Measurements from ENCODE around the gene BICC1. TPM values are rescaled to one million over a fixed set of nuclear protein-coding genes. Genes with fewer than 3 reads are reported as not detected.

The BICC1 gene
- total RNA-seq, 1 donor from 2014 or later = 58.0 TPM

DNA sequence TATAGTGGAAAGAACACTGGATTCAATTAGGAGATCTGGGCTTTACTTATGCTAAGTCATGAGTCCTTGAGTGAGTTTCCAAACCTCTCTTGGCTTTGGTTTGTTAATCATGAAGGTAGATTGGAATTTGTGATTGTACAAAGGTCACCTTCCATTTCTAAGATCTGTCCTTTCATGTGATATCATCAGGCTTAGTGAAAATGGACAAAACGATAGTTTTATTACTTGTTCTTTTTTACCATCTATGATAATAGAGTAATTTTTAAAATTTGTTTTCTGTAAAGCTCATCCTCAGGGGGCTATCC lies 309.0 kb downstream of the BICC1 start:
- TF ChIP-seq, protein P1, sequence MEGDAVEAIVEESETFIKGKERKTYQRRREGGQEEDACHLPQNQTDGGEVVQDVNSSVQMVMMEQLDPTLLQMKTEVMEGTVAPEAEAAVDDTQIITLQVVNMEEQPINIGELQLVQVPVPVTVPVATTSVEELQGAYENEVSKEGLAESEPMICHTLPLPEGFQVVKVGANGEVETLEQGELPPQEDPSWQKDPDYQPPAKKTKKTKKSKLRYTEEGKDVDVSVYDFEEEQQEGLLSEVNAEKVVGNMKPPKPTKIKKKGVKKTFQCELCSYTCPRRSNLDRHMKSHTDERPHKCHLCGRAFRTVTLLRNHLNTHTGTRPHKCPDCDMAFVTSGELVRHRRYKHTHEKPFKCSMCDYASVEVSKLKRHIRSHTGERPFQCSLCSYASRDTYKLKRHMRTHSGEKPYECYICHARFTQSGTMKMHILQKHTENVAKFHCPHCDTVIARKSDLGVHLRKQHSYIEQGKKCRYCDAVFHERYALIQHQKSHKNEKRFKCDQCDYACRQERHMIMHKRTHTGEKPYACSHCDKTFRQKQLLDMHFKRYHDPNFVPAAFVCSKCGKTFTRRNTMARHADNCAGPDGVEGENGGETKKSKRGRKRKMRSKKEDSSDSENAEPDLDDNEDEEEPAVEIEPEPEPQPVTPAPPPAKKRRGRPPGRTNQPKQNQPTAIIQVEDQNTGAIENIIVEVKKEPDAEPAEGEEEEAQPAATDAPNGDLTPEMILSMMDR (IDR thresholded peaks at IDR 0.05; ENCODE audit: insufficient read depth, low read length, poor library complexity, severe bottlenecking) = no peak
- no peaks in the 10 kb centered on the region for H3K36me3 ChIP-seq (ENCODE audit: control insufficient read depth, insufficient read depth, low read length)
- no peak overlapping the region for H3K4me3 ChIP-seq (ENCODE audit: low read depth, low read length)
- H3K27me3 ChIP-seq (ENCODE audit: control insufficient read depth, insufficient read depth, low read length) = no peaks in the 10 kb centered on the region
- no peak for DNase-seq (ENCODE audit: low read depth)

DNA sequence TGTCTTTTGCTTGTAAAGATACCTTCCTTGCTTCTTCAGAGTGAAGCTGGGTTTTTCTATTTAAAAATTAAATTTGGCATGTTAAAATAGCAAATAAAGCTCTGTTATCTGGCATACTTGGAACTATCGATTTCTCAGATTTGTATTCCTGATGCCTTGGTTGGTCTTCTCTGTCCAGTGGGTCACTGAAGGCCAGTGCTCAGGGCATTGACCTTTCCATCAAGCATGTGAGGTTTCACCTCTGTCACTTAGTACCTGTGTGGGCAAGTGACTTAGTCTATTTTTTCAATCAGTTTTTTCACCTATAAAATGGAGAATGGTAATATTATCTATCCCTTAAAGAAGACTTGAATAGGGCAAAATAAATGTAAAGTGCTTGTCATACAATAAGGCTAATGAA lies 311.3 kb downstream of the BICC1 start:
- no peaks in the 10 kb centered on the region for H3K27me3 ChIP-seq (ENCODE audit: control insufficient read depth, insufficient read depth, low read length)
- TF ChIP-seq, protein P1 (IDR thresholded peaks at IDR 0.05; ENCODE audit: insufficient read depth, low read length, poor library complexity, severe bottlenecking) = no peak
- H3K4me3 ChIP-seq (ENCODE audit: low read depth, low read length) = no peak overlapping the region
- H3K36me3 ChIP-seq (ENCODE audit: control insufficient read depth, insufficient read depth, low read length) = no peaks in the 10 kb centered on the region
- no peak for DNase-seq (ENCODE audit: low read depth)

DNA sequence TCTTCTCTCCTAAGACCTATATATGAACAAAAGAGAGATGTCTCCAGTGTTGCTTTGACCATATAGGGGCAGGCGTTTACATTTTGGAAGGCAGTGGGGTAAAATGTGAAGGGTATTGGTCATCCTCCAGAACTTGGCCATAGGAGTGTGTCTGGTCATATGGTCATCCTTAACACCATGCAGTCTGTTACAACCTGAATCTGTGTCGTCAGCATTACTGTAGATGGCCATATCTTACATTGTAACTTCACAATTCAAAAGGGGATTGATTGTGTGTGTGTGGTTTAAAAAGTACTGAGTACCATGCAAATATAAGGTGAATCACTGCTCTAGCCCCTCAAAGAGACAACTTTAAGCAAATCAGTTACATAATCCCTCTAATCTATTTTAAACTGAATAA lies 311.7 kb downstream of the BICC1 start:
- no peak for DNase-seq (ENCODE audit: low read depth)
- TF ChIP-seq, protein P1 (IDR thresholded peaks at IDR 0.05; ENCODE audit: insufficient read depth, low read length, poor library complexity, severe bottlenecking) = no peak

DNA sequence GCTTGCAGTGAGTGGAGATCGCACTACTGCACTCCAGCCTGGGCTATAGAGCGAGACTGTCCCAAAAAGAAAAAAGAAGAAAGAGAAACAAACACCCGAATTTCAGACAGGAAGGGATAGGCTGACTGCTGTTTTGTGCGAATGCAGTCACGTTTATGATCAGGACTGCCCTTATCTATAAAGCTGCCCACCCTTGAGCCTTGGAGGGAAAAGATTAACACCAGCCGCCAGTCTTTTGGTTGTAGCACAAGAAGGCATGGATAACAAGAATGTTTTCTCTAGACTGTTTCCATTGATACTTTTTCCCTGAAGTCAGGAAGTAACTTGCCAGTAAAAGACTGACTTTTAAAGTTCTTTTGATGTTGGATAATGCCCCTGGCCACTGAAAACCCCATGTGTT lies 314.0 kb downstream of the BICC1 start:
- DNase-seq (ENCODE audit: low read depth) = no peak
- TF ChIP-seq, protein P1 (IDR thresholded peaks at IDR 0.05; ENCODE audit: insufficient read depth, low read length, poor library complexity, severe bottlenecking) = no peak
- Histone ChIP-seq H3K36me3 (ENCODE audit: control insufficient read depth, insufficient read depth, low read length) (peaks cover 4% of the 10 kb centered on the region), H3K27me3 (ENCODE audit: control insufficient read depth, insufficient read depth, low read length) (no peaks in the 10 kb centered on the region), H3K4me3 (ENCODE audit: low read depth, low read length) (no peak overlapping the region)

More for the DNA sequence above, 311.7 kb downstream of the BICC1 start:
- Histone ChIP-seq H3K4me3 (ENCODE audit: low read depth, low read length) (no peak overlapping the region), H3K27me3 (ENCODE audit: control insufficient read depth, insufficient read depth, low read length) (no peaks in the 10 kb centered on the region), H3K36me3 (ENCODE audit: control insufficient read depth, insufficient read depth, low read length) (peaks cover 2% of the 10 kb centered on the region)

DNA sequence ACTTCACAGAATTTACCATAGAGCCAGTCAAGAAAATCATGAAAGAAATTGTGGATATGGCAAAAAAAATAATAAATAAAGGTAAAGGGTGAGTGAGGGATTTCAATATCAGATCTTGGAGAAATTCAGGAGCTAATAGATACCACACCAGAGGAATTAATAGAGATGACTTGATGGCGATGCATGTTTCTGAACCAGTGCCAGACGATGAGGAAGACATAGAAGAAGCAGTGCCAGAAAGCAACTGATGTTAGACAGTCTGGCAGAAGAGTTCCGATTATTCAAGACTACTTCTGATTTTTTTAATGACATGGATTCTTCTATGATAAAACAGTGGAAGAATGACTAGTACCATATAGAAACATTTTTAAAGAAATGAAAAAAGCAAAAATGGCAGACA lies 314.7 kb downstream of the BICC1 start:
- TF ChIP-seq, protein P1 (IDR thresholded peaks at IDR 0.05; ENCODE audit: insufficient read depth, low read length, poor library complexity, severe bottlenecking) = no peak
- no peaks in the 10 kb centered on the region for H3K27me3 ChIP-seq (ENCODE audit: control insufficient read depth, insufficient read depth, low read length)
- H3K4me3 ChIP-seq (ENCODE audit: low read depth, low read length) = no peak overlapping the region
- DNase-seq (ENCODE audit: low read depth) = no peak
- H3K36me3 ChIP-seq (ENCODE audit: control insufficient read depth, insufficient read depth, low read length) = peaks cover 4% of the 10 kb centered on the region

DNA sequence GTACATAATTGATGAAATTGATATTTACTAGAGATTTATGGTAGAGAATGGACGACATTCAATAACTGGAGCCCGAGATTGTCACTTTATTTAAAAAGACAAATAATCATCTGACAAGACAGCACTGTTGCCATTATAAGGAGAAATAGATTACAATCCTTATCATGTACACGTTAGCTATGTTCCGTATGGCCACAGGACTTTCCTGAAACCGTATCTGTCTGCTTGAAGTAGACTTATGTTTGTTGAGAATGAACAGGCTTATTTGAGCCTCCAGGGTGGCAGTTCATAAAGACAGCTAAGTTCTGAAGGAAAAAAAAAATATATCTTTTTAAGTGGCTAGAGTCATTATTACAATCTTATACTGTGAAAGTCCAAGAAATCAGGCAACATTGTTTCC lies 317.2 kb downstream of the BICC1 start:
- DNase-seq (ENCODE audit: low read depth) = no peak
- Histone ChIP-seq H3K4me3 (ENCODE audit: low read depth, low read length) (no peak overlapping the region), H3K36me3 (ENCODE audit: control insufficient read depth, insufficient read depth, low read length) (peaks cover 4% of the 10 kb centered on the region), H3K27me3 (ENCODE audit: control insufficient read depth, insufficient read depth, low read length) (no peaks in the 10 kb centered on the region)
- TF ChIP-seq, protein P1 (IDR thresholded peaks at IDR 0.05; ENCODE audit: insufficient read depth, low read length, poor library complexity, severe bottlenecking) = no peak

Data from kidney epithelial cell (primary cell).